HG03175 (cell line): ENCODE measurements around the gene KIRREL3.
A peak's percentile ranks its signal among the peaks of the same experiment; 100 is the strongest.

Experiments used
- ATAC-seq: cut with Tn5 transposase; IDR thresholded peaks from one replicate; pipeline ENCODE4 v1.9.1; 2021; ENCODE audit warnings: mild to moderate bottlenecking, moderate library complexity; ENCODE audit not compliant: unreplicated experiment

Gene KIRREL3

DNA sequence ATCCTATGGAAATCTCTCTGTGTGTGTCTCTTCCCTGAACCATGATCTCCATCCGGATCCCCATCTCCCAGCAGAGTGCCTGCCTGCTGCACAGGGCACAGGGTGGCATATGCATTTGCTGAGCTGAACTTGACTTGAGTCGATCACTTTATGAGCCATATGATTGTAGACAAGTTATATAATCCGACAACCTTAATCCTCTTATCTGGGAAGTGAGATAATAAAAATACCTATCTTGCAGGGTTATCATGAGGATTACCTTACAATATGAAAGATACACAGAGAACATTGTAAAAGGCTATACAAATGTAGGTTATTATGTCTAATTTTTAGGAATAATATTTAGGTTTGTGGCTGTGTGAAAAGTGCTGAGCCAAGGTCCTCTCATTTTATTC lies 520.6 kb downstream of the KIRREL3 start:
- no peak for ATAC-seq

DNA sequence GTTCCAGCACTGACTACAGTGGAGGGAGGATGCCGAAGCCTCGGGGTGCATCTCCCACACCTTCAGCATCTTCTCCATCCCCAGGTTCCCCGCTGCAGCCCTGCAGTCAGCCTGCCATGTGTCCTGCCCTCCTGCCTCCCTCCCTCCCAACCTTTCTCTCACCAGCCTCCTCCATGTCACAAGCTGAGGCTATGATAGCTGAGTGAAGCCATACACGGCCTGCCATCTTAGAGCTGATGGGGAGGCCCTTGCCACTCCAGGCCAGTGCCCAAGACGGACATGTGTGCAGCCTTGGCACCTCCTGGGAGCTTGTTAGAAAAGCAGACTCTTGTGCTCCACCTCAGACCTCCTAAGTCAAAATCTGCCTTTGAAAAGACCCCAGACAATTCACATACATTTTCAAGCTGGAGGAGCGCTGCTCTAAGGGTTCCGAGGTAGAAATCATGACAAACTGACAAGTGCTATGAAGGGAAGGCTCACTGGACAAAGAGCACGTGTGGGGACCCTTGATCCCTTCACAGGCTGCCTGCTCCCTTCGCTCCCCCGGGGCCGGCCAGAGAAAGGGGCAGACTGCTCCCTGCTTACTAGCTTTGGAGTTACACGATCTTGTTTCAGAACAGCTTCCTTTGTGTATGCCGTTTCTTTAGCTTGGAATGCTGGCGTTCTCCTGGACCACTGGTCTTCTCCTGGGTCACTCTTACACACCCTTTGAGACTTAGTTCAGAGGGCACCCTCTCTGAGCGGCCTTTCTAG lies 521.2 kb downstream of the KIRREL3 start:
- no peak for ATAC-seq

GRCh38 chr11:126478466-126478865 lies 522.1 kb downstream of the KIRREL3 start:
- no peak for ATAC-seq

DNA sequence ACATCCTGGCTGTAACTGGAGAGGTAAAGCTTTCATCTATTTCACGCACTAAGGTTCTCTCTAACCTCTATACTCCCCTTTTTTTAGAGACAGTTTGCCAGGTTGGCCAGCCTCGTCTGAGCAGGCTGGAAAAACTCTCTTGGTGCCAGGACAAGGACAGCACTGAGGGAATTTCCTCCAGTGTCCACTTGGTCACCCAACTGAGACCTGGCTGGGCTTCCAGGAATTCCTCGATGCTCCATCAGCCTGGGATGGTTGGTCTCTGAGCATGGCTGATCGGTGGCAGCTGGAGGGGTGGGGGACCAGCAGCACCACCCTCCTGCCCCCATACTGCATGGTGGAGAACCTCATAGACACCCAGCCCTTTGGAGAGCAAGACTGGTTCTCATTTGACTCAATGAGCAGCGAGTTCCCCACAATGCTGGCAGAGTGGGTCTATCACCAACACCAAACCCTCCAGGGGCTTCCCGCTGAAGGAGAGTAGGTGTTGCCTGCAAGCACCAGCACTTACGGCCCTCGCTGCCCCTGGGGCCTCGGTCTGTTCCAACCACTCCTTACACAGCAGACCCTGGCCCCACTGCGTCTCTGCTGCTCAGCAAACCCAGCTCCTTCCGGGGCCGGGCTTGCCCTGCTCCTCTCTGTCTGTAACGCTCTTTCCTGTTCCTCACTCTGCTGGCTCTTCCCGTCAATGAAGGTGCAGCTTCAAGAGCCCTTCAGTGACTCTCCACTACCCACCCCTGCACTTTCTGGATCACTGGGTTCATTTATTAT lies 522.9 kb downstream of the KIRREL3 start:
- no peak for ATAC-seq

DNA sequence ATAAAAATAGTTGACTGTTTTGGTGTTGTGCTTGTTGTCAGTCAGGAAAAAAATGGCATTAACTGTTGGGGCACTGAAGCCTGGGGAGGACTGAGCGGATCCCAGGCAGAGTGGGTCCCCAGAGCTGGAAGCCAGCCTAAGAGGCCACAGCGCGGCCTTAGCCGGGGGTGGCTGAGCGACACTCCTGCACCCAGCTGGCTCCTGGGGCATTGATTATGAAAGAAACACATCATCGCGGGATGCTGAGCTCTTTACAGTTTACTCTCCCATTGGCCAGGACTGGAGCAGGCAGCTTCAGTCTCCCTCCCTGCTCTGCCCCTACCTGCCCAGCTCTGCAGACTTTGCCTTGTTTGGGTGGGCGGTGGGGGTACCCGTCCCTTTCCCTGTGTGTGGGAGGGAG lies 523.6 kb downstream of the KIRREL3 start:
- ATAC-seq: no peak

GRCh38 chr11:126476266-126476924 lies 524.2 kb downstream of the KIRREL3 start:
- no peak for ATAC-seq

DNA sequence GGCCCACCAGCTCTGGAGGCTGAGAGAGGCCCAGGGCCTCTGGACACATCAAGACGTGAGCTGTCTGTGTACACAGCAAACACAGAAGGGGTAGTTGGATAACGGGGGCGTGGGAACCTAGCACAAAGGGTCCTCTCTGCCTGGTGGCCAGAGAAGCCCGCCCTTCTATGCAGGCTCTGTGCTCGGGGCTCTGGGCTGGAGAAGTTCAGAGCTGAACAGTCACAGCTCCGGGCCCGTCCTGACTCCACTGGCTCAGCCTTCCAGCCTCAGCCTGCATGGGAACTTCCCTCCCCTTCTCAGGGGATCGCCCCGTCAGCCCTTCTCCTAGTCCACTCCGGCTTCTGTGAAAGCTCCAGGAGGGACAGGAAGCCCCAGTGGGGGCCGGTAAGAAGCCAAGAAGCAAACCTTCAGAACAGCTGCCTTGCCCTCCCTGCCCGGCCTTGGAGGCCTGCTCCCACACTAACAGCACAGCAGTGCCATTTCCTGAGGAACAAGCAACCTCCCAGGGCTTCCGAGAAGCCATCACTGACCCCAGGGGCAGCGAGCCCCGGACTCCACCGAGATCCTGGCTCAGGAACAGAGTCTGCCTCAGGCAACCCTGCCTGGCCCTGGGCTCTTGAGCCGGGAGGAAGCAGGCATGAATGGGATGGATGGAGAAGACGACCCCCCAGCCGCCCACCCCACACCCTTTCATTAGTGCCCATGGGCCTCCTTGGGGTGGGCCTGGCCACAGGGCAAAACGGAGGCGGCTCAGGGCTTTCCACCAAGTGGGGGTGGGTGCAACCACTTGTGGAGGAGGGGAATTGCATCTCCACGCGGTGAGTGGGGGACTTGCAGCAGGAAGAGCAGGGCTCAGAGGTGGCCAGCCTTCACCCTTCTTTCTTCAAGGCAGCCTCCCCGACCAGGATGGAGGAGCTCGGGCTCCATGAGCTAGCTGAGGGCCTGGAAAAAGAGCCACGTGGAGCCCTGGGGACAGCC lies 525.3 kb downstream of the KIRREL3 start:
- ATAC-seq: no peak

- no peak for ATAC-seq
These were observed 526.4 kb downstream of the KIRREL3 start for GRCh38 chr11:126474220-126474619.

DNA sequence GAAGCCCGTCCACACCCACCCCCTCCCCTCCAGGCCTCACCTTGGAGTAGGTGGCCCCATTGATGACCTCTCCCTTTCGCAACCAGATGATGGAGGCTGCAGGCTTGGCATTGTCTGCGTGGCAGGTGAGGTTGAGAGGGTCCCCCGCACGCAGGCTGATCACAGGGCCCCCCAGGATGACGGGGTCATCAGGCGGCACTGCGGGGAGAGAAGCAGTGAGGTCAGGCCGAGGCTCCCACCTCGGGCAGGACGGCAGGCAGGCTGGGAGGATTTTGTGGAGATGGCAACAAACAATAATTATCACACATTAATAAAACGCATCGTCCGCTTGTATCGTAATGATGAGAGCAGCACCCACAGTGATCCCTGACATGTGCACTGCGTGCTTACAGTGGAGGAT lies 527.3 kb downstream of the KIRREL3 start:
- ATAC-seq: no peak

- no peak for ATAC-seq
These were observed 531.3 kb downstream of the KIRREL3 start for GRCh38 chr11:126469311-126469710.

DNA sequence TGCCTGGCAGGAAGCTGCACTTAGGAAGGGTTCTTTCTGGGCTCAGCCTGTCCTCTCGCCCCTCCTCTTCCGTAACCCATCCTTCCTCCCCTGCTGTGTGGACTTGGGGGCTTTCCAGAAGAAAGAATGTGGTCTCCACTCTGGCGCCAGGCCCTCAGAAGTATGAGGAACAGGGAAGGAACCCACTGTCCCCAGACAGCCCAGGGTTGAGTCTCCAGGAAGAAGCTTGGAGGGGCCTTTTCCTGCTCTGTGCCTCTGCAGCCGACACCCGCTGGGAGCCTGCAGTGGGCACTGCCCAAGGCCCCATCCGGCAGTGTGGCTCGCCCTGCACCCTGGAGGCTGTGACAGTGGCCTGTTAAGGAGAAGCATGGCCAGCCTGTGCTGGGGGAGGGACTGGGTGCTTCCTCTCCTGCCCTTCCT lies 532.5 kb downstream of the KIRREL3 start:
- no peak for ATAC-seq

- no peak for ATAC-seq
These were observed 533.1 kb downstream of the KIRREL3 start for GRCh38 chr11:126467471-126467870.

- ATAC-seq: no peak
These were observed 533.6 kb downstream of the KIRREL3 start for GRCh38 chr11:126467046-126467370.

- ATAC-seq: no peak
These were observed 534.1 kb downstream of the KIRREL3 start for GRCh38 chr11:126466236-126467045.

DNA sequence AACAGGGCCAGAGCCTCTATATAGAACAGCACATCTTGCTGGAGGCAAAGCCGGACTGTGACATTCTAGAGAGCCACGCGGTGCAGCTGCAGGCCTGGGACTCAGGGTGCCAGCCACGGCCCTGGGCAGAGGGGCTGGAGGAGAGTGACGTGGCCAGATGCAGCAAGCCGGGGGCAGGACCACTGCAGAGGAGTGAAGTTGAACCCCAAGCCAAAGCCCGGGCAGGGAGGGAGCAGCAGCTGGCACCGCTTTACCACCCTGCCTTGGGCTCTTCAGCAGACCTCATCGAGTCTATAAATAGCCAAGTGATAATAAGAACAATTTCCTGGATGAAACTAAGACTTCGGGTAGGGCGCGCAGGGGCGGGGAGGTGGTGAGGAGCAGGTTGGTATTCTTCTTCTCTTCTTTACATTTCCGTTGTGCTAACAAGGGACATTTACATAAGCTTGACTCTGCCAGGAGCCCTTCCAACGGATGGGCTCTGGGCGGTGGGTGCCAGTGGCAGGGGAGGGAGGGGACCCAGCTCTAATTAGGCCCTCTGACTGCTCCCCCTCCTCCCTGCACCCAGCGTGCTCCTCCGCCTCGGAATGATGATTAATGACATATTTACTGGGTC lies 534.9 kb downstream of the KIRREL3 start:
- peak; percentile 83 for ATAC-seq

- no peak for ATAC-seq
These were observed 535.8 kb downstream of the KIRREL3 start for GRCh38 chr11:126464796-126465195.

DNA sequence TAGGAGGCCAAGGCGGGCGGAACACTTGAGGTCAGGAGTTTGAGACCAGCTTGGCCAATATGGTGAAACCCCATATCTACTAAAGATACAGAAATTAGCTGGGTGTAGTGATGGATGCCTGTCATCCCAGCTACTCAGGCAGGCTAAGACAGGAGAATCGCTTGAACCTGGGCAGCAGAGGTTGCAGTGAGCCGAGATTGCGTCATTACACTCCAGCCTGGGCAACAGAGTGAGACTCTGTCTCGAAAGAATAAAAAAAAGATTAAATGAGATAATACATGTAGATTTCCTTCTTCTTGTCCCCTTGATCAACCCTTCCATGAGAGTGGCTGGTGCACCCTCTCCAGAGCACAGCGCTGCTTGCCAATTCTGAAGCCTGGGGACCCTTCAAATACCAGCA lies 538.1 kb downstream of the KIRREL3 start:
- no peak for ATAC-seq

GRCh38 chr11:126461996-126462395 lies 538.6 kb downstream of the KIRREL3 start:
- no peak for ATAC-seq

DNA sequence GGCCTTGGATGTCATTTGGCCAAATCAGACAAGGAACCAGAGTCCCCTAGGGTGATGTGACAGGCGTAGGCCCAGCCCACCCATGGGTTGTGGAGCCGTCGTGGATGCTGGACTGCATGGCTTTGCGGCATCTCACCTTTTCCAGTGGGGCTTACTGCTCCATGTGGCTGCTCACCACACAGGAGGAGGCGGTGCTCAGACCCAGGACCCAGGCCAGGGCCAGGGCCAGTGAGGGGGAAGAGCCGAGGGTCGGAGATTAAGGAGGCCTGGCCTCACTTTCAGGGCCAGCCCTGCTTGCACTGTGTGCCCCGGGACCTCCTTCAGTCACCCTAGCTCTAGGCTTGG lies 539.5 kb downstream of the KIRREL3 start:
- no peak for ATAC-seq
